ENCODE measurements around the gene IGSF21. TPM values are rescaled to one million over a fixed set of nuclear protein-coding genes. Genes with fewer than 3 reads are reported as not detected.
"Not testable (repeated sequence)": the region's sequence is repeated elsewhere in the genome, so short reads cannot be mapped to it uniquely, and the experiment has no call there.

Gene IGSF21
- total RNA-seq, 1 experiment from 2014 or later, result not detected

- CTCF ChIA-PET, result no interaction called here
- Mint-ChIP-seq H3K4me3 (ENCODE audit: unreplicated experiment) (no peak overlapping the region), H3K9me3 (ENCODE audit: unreplicated experiment) (peaks cover 15% of the 10 kb centered on the region)
Measured at GRCh38 chr1:18363436-18363835, 255.8 kb downstream of the IGSF21 start.

DNA sequence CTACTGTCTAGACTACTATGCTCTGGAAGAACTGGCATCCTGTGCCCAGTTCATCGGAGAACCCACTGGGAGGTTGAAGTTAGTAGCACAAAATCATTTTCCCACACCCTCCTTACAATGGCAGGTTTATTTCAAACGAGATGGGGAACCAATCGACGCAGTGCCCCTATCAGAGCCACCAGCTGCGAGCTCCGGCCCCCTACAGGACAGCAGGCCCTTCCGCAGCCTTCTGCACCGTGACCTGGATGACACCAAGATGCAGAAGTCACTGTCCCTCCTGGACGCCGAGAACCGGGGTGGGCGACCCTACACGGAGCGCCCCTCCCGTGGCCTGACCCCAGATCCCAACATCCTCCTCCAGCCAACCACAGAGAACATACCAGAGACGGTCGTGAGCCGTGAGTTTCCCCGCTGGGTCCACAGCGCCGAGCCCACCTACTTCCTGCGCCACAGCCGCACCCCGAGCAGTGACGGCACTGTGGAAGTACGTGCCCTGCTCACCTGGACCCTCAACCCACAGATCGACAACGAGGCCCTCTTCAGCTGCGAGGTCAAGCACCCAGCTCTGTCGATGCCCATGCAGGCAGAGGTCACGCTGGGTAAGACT is 257.6 kb downstream of the IGSF21 start:
- Mint-ChIP-seq H3K27ac (ENCODE audit: low read depth, unreplicated experiment) (no peak overlapping the region), H3K4me3 (ENCODE audit: unreplicated experiment) (no peak overlapping the region), H3K36me3 (ENCODE audit: insufficient read depth, unreplicated experiment) (no peaks in the 10 kb centered on the region), H3K9me3 (ENCODE audit: unreplicated experiment) (peaks cover 22% of the 10 kb centered on the region), H3K4me1 (ENCODE audit: insufficient read depth, unreplicated experiment) (no peaks in the 10 kb centered on the region), H3K27me3 (ENCODE audit: insufficient read depth, unreplicated experiment) (no peaks in the 10 kb centered on the region)
- DNase-seq (ENCODE audit: unreplicated experiment), result no peak
- BruUV-seq (replicated peaks), result no TSS peak
- CTCF ChIA-PET, result no interaction called here
- TF ChIP-seq CTCF (IDR thresholded peaks at IDR 0.05; ENCODE audit: unreplicated experiment), result no peak
- intact Hi-C loops (cut with micrococcal nuclease), result no loop called here
- POLR2A ChIA-PET, result no interaction called here

More at GRCh38 chr1:18363436-18363835, 255.8 kb downstream of the IGSF21 start:
- Mint-ChIP-seq H3K4me1 (ENCODE audit: insufficient read depth, unreplicated experiment) (no peaks in the 10 kb centered on the region), H3K36me3 (ENCODE audit: insufficient read depth, unreplicated experiment) (no peaks in the 10 kb centered on the region), H3K27me3 (ENCODE audit: insufficient read depth, unreplicated experiment) (no peaks in the 10 kb centered on the region), H3K27ac (ENCODE audit: low read depth, unreplicated experiment) (no peak overlapping the region)
- BruUV-seq (replicated peaks), result no TSS peak
- POLR2A ChIA-PET, result no interaction called here
- intact Hi-C loops (cut with micrococcal nuclease), result no loop called here
- no peak for DNase-seq (ENCODE audit: unreplicated experiment)
- TF ChIP-seq CTCF (IDR thresholded peaks at IDR 0.05; ENCODE audit: unreplicated experiment), result no peak

GRCh38 chr1:18372505-18372904 is 264.9 kb downstream of the IGSF21 start:
- H3K4me1 Mint-ChIP-seq (ENCODE audit: insufficient read depth, unreplicated experiment); intact Hi-C loops (cut with micrococcal nuclease); H3K36me3 Mint-ChIP-seq (ENCODE audit: insufficient read depth, unreplicated experiment); POLR2A ChIA-PET; H3K4me3 Mint-ChIP-seq (ENCODE audit: unreplicated experiment); H3K27ac Mint-ChIP-seq (ENCODE audit: low read depth, unreplicated experiment); CTCF ChIA-PET; DNase-seq (ENCODE audit: unreplicated experiment); H3K27me3 Mint-ChIP-seq (ENCODE audit: insufficient read depth, unreplicated experiment); BruUV-seq (replicated peaks): not testable (repeated sequence)
- H3K9me3 Mint-ChIP-seq (ENCODE audit: unreplicated experiment), result peaks cover 19% of the 10 kb centered on the region

- Mint-ChIP-seq H3K4me3 (ENCODE audit: unreplicated experiment) (no peak overlapping the region), H3K36me3 (ENCODE audit: insufficient read depth, unreplicated experiment) (no peaks in the 10 kb centered on the region), H3K27ac (ENCODE audit: low read depth, unreplicated experiment) (no peak overlapping the region), H3K9me3 (ENCODE audit: unreplicated experiment) (peaks cover 19% of the 10 kb centered on the region), H3K27me3 (ENCODE audit: insufficient read depth, unreplicated experiment) (no peaks in the 10 kb centered on the region), H3K4me1 (ENCODE audit: insufficient read depth, unreplicated experiment) (no peaks in the 10 kb centered on the region)
- POLR2A ChIA-PET, result no interaction called here
- no TSS peak for BruUV-seq (replicated peaks)
- TF ChIP-seq CTCF (IDR thresholded peaks at IDR 0.05; ENCODE audit: unreplicated experiment), result no peak
- CTCF ChIA-PET, result no interaction called here
- no peak for DNase-seq (ENCODE audit: unreplicated experiment)
- intact Hi-C loops (cut with micrococcal nuclease), result no loop called here
Measured at GRCh38 chr1:18373151-18373550, 265.6 kb downstream of the IGSF21 start.
